Right lobe of liver (tissue), 4 donors: ENCODE data around the gene SEMA3C.

Experiments used
- CTCF ChIP-seq, 4 donors: fragments of 200-600 bp in 3 of 4; fragments of 450-650 bp in 1 of 4; IDR thresholded peaks; one replicate each; pipeline versions ENCODE4 v1.5.1 to v1.8.0; 2016 to 2022; ENCODE audit warnings: antibody characterized with exemption in 4 of 4, mild to moderate bottlenecking in 2 of 4
- POLR2A ChIP-seq: fragments of 450-650 bp; IDR thresholded peaks from one replicate; pipeline ENCODE4 v1.6.1; 2017; ENCODE audit warnings: antibody characterized with exemption, mild to moderate bottlenecking
- donor health status: DM: no; HTN: no; CAD: no.
- donor health status: DM: no; HTN: no; CAD: no.
- donor health status: DM: no; HTN: yes; CAD: no.

- no peak for TF ChIP-seq CTCF (IDR thresholded peaks at IDR 0.05)
- no peak for TF ChIP-seq POLR2A
These were observed 189.1 kb downstream of the SEMA3C start for GRCh38 chr7:80729591-80730320.
